HCT116 (cell line): ENCODE results near the gene EIPR1.

Experiments used
- FOSL1 ChIP-seq: IDR thresholded peaks from 2 replicates; pipeline ENCODE4 v1.6.1; 2012; ENCODE audit warnings: low read depth
- POLR2A ChIP-seq: IDR thresholded peaks from 2 replicates; pipeline ENCODE4 v1.7.0; 2011; ENCODE audit warnings: borderline replicate concordance; ENCODE audit not compliant: insufficient read depth, insufficient read length; ENCODE audit errors: extremely low read depth
- TF ChIP-seq, protein P1 (sequence below): IDR thresholded peaks from 2 replicates; pipeline ENCODE4 v1.6.1; 2012; ENCODE audit warnings: low read depth

DNA sequence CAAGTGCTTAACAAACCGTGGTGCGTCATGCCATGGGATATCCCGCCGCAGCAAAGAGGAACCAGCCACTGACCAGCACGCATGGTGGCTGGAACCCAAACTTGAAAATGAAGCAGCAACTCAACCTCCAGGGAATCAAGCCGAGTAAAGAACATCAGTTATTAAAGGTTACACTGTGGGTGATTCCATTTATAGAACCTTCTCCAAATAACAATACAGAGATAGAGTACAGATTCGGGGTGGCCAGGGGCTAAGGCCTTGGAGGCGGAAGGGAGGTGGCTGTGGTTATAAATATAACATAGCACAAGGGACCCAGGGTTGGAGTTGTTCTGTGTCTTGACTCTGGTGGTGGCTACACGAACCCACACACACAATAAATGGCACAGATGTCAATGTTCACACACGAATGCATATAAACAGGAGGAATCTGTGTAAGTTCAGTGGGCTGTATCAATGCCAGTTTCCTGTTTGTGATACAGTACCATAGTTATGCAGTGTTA is 123.1 kb downstream of the EIPR1 start:
- TF ChIP-seq FOSL1 = no peak
- no peak for TF ChIP-seq POLR2A
- TF ChIP-seq, protein P1, sequence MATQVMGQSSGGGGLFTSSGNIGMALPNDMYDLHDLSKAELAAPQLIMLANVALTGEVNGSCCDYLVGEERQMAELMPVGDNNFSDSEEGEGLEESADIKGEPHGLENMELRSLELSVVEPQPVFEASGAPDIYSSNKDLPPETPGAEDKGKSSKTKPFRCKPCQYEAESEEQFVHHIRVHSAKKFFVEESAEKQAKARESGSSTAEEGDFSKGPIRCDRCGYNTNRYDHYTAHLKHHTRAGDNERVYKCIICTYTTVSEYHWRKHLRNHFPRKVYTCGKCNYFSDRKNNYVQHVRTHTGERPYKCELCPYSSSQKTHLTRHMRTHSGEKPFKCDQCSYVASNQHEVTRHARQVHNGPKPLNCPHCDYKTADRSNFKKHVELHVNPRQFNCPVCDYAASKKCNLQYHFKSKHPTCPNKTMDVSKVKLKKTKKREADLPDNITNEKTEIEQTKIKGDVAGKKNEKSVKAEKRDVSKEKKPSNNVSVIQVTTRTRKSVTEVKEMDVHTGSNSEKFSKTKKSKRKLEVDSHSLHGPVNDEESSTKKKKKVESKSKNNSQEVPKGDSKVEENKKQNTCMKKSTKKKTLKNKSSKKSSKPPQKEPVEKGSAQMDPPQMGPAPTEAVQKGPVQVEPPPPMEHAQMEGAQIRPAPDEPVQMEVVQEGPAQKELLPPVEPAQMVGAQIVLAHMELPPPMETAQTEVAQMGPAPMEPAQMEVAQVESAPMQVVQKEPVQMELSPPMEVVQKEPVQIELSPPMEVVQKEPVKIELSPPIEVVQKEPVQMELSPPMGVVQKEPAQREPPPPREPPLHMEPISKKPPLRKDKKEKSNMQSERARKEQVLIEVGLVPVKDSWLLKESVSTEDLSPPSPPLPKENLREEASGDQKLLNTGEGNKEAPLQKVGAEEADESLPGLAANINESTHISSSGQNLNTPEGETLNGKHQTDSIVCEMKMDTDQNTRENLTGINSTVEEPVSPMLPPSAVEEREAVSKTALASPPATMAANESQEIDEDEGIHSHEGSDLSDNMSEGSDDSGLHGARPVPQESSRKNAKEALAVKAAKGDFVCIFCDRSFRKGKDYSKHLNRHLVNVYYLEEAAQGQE = no peak
